GM19467 (cell line): Measurements from ENCODE around the gene CCNA2.
A peak's percentile ranks its signal among the peaks of the same experiment; 100 is the strongest.

Experiments used
- ATAC-seq: cut with Tn5 transposase; IDR thresholded peaks from one replicate; pipeline ENCODE4 v1.9.1; 2021; ENCODE audit warnings: mild to moderate bottlenecking, moderate library complexity; ENCODE audit not compliant: unreplicated experiment

CCNA2 gene

DNA sequence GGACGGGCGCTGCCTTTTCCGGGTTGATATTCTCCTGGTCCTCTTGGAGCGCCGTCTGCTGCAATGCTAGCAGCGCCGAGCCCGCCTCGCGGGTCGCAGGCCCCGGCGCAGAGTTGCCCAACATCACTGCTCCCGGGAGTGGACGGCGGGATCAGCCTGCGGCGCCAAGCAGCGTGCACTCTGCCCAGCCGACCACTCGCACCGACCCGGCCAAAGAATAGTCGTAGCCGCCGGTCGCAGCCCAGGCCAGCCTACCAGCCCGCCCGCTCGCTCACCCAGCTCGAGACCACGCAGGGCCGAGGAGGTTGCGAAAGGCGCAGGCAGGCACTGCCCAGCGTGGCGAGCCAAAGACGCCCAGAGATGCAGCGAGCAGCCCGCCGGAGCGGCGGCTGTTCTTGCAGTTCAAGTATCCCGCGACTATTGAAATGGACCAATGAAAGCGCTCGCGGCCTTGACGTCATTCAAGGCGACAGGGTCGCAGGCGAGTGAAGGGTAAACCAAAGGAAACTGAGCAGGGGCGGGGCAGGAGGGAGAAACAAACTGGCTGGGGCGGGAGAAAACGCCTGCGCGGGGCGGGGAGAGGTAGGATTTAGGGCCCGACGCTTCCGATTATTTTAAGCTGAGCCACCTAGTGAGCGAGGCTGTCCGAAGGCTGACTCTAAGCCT, at the start of gene CCNA2:
CCNA2 (minus strand) TSS at position 379 of the 666 bp plus-strand sequence; CDS start at position 124, 255 bp downstream.
- ATAC-seq = peak; percentile 95

DNA sequence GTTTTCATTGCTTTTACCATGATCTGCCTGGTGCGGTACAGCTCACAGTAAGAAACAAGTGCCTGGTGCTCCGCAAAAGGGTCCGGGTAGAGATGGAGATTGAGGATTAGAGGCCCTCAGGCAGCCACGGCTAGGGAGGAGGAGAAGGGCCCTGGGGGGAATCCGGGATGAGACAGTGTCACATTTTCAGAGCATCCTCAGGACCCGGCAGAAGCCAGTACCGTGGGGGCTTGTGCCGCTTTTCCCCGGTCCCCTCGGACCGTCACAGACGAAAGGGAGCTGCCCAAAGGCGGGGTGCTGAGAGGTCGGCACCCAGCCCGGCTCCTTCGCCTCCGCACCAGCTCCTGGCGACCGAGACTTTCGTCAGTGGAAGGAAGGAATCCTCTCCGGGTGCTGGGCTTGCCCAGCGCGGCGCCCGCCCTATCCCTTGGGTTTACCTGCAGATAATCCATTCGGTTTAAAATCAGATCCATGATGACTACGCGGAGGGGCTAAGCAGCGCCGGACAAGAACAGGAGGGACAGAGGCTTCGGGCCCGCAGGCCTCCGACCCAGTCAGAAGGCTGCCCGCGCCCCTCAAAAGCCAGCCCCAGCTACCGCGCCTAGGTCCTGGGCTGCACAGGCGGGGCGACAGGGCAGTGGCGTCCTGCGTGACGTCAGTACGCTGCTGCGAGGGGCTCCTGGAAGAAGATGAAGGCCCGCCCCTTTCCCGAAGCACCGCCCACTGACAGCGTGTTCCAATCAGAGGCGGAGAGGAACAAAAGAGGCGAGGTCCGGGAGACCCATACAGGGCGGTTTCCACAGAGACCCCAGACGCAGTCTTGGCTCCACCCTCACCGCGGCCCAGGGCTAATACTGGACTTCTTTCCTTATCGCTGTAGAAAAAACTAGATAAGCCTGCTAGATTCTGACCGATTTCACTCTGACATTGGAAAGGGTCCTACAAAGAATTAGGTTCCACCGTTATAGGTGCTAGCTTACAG, 46.4 kb upstream of the CCNA2 start, which contains the start of gene BBS7:
BBS7 (minus strand) TSS at position 634 of the 982 bp plus-strand sequence; CDS start at position 473, 161 bp downstream.
- peak; percentile 100 for ATAC-seq

DNA sequence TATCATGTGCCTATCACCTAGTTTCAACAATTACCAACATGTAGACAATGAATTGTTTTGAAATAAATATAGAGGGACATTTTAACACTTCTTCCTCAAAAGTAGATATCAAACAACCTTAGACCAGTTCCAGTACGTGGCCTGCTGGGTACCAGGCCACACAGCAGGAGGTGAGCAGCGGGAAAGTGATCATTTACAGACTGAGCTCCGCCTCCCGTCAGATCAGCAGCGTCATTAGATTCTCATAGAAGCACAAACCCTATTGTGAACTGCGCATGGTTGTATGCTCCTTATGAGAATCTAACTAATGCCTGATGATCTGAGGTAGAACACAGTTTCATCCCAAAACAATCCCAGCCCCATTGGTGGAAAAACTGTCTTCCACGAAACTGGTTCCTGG, 40.1 kb upstream of the CCNA2 start:
- ATAC-seq = no peak

DNA sequence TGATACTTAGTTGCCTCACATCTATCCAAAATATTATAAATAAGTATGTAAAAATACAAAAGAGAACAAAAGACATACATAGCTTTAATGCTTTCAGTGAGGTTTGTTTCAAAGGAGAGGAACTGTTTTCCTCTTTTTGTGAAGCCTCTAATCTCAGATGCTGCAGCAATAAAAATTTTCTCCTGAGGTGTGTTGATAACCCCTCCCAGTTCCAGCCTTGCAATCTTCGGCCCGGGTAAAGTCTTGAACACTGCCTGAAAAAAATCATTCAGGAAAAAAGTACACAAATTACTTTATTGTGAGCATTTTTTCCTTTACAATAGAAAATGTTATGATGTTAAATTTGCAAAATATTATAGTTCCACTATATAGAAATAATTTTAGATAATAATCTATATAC, 37.7 kb upstream of the CCNA2 start:
- ATAC-seq = no peak

DNA sequence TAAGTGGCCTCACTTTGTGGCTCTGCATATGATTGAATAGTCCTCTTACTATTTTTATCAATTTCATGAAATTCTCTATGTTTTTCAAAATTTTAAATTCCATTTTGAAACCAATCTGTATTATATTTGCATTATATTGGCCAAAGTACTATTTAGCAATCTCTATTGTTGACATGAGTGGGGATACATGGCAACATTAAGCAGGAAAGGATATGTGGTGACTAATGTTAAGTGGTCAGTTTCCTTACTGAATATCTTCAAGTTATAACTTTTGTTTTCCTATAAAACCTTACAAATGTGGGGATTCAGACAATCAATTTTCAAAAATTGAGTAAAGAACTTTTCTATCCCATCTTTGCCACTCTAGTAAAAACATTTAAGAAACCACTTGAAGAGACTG, 36.4 kb upstream of the CCNA2 start:
- ATAC-seq = no peak

DNA sequence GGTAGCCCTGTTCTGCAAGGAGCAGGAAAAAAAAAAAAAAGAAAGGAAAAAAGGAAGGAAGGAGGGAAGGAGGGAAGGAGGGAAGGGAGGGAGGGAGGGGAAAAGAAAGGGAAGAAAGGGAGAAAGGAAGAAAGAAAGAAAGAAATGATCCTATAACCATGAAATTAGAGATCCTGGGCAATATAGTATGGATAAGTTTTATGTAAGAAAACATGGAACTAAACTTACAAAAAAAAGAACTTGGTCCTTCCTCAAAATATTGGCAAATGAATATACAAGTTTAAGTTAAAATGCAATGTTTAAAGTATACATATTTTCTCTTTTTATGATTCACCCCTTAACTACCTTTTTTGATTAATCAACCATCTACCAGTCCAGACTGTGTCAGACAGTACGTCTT, 27.7 kb upstream of the CCNA2 start:
- ATAC-seq = no peak

DNA sequence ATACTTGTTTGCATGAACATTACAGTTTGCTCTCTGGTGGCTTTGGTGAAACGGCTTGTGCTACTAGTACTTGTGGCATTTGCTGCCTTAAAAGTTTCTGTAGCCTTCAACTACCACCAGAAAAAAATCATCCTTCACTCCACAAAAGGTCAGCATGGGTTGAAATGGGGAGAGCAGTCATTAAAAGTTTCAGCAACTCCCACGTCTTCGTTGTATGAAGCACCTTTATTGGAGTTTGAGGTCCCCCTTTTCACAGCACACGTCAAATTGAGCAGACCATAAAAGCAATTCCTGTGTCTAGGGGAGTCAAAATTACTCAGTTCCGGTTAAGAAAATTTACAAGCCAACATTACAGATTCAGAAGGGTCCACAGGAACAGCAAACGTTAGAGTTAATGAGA, 23.0 kb upstream of the CCNA2 start:
- no peak for ATAC-seq

DNA sequence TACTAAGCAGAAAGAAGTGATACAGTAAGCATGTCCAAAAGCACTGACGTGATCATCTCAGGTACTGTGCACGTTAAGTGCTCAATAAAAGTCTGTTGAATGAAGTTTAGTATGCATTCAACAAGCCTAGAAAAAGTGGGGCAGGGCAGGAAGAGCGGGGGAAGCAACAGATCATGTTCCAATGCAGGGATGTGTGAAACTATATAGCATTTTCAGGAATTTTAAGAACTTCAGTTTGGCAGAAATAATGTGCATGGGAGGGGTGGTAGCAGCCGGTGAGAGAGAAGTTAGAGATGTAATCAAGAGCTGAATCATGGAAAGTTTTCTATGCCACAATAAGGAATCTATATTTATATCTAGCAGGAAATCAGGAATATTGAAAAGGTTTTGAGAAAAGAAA, 19.2 kb upstream of the CCNA2 start:
- no peak for ATAC-seq

DNA sequence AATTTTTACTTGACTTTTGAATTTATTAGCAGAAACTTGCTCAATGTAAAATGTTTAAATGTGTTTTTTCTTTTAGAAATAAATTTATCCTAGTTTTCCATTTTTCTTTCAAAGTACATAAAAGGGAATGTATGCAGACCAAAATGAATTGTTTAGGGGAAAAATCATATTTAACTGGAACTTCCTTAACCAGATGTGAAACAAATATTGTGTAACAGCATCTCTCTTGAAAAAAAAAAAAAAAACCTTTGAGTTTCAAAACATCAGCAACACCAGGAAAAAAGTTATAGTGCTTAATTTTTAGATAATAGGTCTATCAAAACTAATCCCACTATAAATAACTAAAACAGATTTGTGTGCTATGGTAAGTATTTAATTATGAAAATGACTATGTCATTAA, 14.5 kb upstream of the CCNA2 start:
- no peak for ATAC-seq

DNA sequence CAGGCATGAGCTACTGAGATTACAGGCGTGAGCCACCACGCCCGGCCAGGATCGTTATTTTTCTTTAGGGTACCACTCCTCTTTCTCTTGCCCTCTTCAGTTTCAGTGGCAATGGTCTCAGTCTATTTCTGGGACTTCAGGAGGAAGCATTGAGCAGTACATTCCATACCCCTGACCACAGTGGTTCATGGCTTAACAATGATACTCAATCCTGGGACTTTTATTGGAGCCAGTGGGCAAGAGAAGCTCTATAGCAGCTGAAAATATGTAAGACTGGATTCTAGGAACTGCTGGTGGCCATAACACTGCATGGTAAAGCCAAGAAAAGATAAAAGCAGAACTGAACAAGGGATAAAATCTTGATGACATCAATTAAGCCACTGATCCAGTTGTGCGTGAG, 5.8 kb upstream of the CCNA2 start:
- no peak for ATAC-seq

DNA sequence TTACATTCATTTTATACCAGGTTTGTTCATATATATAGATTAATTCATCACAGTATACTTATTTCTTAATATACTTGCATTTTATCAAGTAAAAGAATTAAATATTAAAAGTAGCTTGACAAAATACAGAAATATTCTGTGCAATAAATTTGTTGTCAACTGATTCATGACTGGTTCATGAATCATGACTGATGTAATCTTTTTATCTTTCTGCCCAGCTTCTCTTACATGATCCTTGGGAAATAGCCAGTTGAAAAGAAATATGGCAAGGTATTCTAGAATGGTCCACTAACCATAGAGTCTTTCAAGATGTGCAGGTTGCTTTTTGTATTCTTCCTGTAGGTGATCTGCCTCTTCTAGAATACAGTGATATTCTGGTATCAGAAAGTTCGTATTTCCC, 4.2 kb upstream of the CCNA2 start:
- ATAC-seq = no peak

DNA sequence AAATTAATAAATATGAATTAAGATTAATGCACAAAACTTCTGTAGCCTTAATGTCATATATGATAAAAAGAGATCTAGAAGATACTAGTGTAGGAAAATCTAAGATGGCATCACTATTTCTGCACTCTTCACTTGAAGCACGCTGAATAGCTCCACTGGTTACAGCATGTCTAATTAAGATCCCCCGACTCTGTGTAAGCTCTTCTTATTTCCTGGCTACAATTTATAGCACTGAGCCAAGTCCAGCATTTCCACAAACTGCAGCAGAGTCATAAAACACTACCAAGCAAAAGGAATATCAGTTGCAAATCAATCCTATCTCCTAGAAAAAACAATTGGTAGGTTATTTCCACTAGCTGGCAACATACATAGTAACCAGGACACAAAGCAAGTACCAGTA, 1.3 kb upstream of the CCNA2 start:
- ATAC-seq = no peak

DNA sequence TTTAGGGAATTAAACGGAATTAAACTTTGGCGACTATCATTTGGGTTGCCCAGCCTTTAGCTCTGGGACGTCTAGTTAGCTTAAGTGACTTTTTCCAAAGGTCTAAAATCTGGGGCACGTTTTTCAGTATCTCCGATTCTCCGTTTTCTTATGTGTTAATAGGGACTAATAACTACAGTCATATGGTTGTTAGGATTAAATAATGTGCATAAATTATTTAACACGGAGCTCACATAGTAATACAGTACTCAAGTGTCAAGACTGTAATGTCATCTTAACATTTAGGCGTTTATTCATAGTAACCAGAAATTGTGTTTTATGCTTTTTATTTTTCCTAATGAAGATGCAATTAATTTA, 466 bp upstream of the CCNA2 start:
- ATAC-seq = no peak

DNA sequence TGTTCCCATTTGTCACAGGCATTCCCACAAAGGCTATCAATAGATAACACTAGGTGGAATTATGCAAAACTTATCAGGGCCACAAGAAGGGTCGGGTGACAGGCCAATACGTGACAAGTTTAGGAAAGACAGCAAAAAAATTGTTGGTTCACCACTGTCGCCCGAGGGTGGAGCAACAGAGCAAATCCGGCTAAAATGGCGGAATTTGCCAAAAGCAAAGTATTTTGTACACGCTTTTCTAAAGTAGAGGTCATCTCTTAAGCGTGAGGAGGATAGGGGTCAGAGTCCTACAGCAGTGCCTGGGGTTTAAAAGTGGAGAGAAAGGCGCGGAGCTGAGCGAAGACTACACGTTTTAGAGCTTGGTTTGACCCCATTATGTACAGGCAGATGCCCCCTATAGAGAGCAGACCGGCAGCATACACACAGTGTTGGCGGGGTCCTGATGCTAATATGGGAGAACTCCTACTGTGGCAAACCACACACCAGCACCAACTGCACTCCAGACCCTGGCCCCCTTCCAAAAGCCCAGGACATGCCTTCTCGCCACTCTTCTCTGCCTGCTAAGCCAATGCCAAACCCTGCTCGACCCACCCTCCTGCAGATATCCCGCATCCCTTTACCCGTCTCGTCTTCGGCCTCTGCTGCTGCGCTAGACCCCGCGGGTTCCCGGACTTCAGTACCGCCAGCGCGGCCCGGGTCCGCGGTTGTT, 733 bp downstream of the CCNA2 start:
- ATAC-seq = peak; percentile 36

DNA sequence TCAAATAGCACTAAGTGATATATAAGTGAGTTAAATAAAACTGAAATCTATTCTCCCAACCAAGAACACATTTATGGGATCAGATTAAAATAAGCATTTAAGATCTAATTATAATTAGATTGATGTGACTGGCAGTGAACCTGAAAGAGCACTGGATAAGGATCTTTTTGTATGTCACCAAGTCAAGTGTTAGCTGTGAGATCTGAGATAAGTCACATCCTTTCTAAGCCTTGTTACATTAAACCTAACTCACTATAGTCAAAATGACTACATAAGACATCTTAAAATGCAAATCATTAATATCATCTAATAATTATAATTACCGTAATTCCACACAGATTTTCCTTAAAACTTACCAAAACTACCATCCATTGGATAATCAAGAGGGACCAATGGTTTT, 1.6 kb downstream of the CCNA2 start:
- ATAC-seq = no peak

DNA sequence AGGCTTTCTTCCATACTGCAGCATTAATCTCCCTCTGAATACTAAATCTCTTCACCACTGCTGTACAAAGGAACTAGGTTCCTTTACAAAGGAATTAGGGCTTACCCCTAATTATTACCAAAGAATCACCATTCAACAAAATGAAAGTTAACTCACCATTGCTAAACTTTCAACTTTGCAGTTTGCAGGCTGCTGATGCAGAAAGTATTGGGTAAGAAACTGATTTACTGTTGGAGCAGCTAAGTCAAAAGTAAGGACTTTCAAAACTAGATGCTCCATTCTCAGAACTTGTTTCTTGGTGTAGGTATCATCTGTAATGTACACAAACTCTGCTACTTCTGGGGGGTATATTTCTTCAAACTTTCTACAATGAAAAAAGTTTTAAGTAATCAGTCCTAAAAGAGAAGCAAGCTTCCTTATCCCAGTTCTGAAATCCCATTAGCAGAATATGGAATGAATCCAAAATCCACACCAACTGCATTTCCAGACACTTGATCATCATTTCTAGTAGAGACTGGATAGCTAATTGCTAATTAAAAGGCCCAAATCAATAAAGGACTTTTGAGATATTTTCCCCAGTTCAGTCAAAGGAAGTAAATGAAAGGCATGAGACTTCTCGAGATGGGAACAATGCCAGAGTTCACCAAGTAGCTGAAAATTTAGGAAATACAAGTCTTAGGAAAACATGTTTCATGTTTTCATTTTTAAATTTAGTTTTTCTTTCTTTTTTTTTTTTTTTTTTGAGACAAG, 4.3 kb downstream of the CCNA2 start:
- ATAC-seq = no peak

DNA sequence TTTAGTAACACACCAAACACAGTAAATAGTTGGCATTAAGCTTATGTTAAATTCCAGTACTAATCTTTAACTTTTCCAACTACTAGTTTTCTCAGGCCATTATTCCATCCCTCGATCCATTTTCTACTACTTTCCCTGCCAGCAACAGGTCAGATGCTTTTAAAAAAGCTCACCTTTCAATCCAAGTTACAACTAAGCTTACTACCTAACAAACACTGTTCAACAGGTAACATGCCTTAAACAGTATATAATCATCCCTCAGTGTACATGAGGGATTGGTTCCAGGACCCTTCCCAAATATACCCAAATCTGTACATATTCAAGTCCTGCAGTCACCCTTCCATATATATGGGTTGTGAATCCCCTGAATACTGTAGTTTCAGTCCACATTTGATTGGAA, 5.5 kb downstream of the CCNA2 start:
- ATAC-seq = no peak

DNA sequence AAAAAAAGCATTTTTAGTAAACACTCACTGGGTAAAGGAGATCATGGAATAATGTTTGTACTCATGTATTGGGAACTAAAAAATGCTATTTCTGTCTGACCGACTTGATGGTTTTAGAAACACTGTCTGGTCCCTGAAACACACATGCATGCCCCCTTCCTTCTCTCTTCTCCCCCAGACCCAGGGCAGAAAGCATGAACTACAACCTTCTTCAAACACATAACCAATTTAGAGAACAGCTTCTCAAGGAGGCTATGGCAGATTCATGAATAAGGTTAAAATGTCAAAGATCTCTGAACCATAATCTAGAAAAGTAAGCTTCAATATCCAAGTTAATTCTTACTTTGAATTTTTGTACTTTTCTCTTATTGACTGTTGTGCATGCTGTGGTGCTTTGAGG, 6.0 kb downstream of the CCNA2 start:
- ATAC-seq = no peak

DNA sequence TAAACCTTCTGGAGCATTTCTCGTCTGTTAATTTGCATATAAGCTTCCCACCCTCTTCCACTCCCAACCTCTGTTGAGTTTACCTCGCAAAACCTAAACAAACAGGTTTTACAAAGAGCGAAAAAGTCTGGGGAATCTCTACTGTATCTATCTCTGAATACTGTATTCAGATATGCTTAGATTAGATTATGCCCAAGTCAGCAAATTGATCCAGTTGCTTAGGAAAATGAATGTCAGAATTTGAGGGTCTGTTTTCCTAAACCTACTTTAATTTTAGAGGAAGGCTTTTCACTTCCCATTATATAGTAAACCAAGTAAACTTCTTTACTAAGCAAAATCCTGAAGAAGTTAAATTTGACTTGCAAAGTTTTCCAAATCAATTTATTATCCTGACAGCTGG, 6.7 kb downstream of the CCNA2 start:
- ATAC-seq = no peak

DNA sequence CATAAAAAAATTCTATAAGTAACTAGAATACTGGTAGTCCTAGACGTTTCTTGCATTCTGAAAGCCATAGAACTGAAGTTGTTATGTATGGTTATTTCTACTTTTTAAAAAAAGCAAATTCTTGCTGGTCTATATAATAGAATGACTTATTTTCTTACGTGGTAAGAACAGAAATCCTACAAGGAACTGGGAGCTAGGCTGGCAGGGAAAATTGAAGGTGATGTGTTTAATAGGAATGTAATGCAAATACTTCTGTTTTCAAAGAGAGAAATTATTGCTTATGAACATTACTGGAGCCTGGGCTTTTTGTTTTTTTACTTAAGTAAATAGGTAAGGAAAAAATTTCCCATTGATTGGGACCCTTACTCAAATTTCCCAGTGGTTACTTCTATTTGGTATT, 8.9 kb downstream of the CCNA2 start:
- no peak for ATAC-seq

DNA sequence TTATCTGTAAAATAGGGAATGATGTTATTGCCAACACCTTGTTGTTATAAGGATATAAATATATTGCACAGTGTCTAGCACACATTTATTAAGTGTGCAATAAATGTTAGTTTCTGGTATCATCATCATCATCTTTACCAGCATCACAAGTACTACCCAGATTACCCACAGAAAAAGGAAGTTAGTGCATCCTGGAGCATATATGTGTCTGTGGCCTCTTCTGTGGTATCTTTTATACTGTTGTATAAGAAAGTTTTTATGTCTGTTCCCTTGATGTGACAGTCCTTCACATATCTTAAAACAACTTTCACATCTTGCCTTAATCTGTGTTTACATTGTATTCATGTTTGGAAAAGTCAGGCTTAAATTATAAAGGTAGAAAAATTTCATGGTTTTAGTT, 12.6 kb downstream of the CCNA2 start:
- ATAC-seq = no peak
